Activated CD8-positive, alpha-beta memory T cell treated with anti-CD3 and anti-CD28 coated beads for 24 hours (primary cell): ENCODE results near the gene ZIC5.

ENCODE experiments used
- DNase-seq: peaks from one replicate; pipeline ENCODE4 v3.0.0-alpha.2; 2020

The ZIC5 gene

GRCh38 chr13:99930925-99931324 lies 40.6 kb downstream of the ZIC5 start:
- DNase-seq = no peak

GRCh38 chr13:99929866-99930265 lies 41.7 kb downstream of the ZIC5 start:
- no peak for DNase-seq

GRCh38 chr13:99926014-99926731 lies 45.4 kb downstream of the ZIC5 start:
- no peak for DNase-seq

GRCh38 chr13:99923877-99924582 lies 47.5 kb downstream of the ZIC5 start:
- no peak for DNase-seq

- no peak for DNase-seq
Measured at GRCh38 chr13:99922631-99923404, 48.7 kb downstream of the ZIC5 start.

GRCh38 chr13:99919132-99919531 lies 52.4 kb downstream of the ZIC5 start:
- no peak for DNase-seq

- no peak for DNase-seq
Measured at GRCh38 chr13:99916366-99917103, 55.0 kb downstream of the ZIC5 start.

GRCh38 chr13:99913167-99913566 lies 58.4 kb downstream of the ZIC5 start:
- no peak for DNase-seq
